ENCODE measurements around the gene KANSL1.

DNA sequence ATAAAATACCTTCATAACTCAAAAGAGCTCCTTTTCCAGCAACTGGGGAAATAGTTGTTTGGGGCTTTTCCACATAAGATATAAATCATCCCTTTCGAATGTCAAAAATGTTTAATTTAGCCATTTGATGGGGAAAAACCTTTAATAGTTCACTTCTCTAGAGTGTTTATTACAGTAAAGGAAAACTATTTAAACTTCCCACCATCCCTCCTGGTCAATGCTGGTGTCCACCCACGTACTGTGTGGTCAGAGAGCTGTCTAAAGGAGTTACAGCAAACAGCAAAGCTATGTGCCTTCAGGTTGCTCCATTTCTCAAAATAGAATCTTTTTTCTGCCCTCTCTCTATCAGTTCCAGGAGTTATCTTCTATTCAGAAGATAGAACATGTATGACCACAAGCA lies 33.5 kb downstream of the KANSL1 start:
- TF ChIP-seq POLR2AphosphoS5 (IDR thresholded peaks at IDR 0.05; ENCODE audit: low read depth, low read length) (no peak), POLR2A (IDR thresholded peaks at IDR 0.05; ENCODE audit: low read depth, low read length) (no peak), TAF1 (IDR thresholded peaks at IDR 0.05; ENCODE audit: borderline replicate concordance, low read depth, low read length) (no peak)
